Endothelial cell (in vitro differentiated cells): ENCODE measurements around the gene CDS2. TPM values are rescaled to one million over a fixed set of nuclear protein-coding genes. Genes with fewer than 3 reads are reported as not detected.

ENCODE experiments used
- DNase-seq: peaks from one replicate; pipeline ENCODE4 v3.0.0; 2021; ENCODE audit warnings: low spot score
- H3K27ac Mint-ChIP-seq: one replicate; pipeline ENCODE4 v1.8.0; 2021; ENCODE audit warnings: mixed read lengths, inconsistent platforms; ENCODE audit not compliant: unreplicated experiment
- H3K27me3 Mint-ChIP-seq: one replicate; pipeline ENCODE4 v1.8.0; 2021; ENCODE audit warnings: mild to moderate bottlenecking, moderate library complexity, mixed read lengths, inconsistent platforms; ENCODE audit not compliant: unreplicated experiment
- H3K36me3 Mint-ChIP-seq: one replicate; pipeline ENCODE4 v1.8.0; 2021; ENCODE audit warnings: mild to moderate bottlenecking, low read depth, mixed read lengths, inconsistent platforms; ENCODE audit not compliant: unreplicated experiment
- H3K4me1 Mint-ChIP-seq: one replicate; pipeline ENCODE4 v1.8.0; 2021; ENCODE audit warnings: mild to moderate bottlenecking, mixed read lengths, inconsistent platforms; ENCODE audit not compliant: unreplicated experiment
- H3K4me3 Mint-ChIP-seq: one replicate; pipeline ENCODE4 v1.8.0; 2021; ENCODE audit warnings: mild to moderate bottlenecking, mixed read lengths, inconsistent platforms; ENCODE audit not compliant: unreplicated experiment
- H3K9me3 Mint-ChIP-seq: one replicate; pipeline ENCODE4 v1.8.0; 2021; ENCODE audit warnings: mixed read lengths, inconsistent platforms; ENCODE audit not compliant: unreplicated experiment
- total RNA-seq: library from RNA; stranded (reverse); fragmentation: NEBNext Ultra II Directional; extraction: Animal tissue kit (Norgen Biotek cat#: 25700); gene quantifications from one replicate; pipeline ENCODE4 v1.2.1, GENCODE V29; 2021; ENCODE audit not compliant: unreplicated experiment
- TF ChIP-seq, protein P1 (sequence below): fragments of 200-600 bp; sonication (generic); IDR thresholded peaks from one replicate; pipeline ENCODE4 v1.5.0; 2021; ENCODE audit warnings: antibody characterized with exemption; ENCODE audit not compliant: unreplicated experiment

The CDS2 gene
- total RNA-seq, 1 donor from 2014 or later: 130 TPM

DNA sequence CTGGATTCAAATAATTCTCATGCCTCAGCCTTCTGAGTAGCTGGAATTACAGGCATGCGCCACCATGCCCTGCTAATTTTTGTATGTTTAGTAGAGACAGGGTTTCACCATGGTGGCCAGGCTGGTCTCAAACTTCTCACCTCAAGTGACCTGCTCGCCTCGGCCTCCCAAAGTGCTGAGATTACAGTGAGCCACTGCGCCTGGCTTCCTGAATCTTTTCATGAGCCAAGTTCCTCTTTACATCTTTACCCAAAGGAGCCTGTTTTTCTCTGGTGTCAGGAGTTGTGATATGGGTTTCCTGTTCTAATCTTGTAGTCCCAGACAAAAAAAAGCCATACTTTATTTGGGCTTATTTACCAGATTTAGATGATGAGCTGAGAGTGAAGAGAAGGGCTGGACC is 41.4 kb upstream of the CDS2 start:
- Mint-ChIP-seq H3K36me3 (no peaks in the 10 kb centered on the region), H3K4me3 (no peak overlapping the region), H3K9me3 (no peaks in the 10 kb centered on the region), H3K4me1 (peaks cover 19% of the 10 kb centered on the region), H3K27ac (peak overlapping the region; percentile 75), H3K27me3 (no peaks in the 10 kb centered on the region)
- TF ChIP-seq, protein P1, sequence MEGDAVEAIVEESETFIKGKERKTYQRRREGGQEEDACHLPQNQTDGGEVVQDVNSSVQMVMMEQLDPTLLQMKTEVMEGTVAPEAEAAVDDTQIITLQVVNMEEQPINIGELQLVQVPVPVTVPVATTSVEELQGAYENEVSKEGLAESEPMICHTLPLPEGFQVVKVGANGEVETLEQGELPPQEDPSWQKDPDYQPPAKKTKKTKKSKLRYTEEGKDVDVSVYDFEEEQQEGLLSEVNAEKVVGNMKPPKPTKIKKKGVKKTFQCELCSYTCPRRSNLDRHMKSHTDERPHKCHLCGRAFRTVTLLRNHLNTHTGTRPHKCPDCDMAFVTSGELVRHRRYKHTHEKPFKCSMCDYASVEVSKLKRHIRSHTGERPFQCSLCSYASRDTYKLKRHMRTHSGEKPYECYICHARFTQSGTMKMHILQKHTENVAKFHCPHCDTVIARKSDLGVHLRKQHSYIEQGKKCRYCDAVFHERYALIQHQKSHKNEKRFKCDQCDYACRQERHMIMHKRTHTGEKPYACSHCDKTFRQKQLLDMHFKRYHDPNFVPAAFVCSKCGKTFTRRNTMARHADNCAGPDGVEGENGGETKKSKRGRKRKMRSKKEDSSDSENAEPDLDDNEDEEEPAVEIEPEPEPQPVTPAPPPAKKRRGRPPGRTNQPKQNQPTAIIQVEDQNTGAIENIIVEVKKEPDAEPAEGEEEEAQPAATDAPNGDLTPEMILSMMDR: no peak
- DNase-seq: no peak

DNA sequence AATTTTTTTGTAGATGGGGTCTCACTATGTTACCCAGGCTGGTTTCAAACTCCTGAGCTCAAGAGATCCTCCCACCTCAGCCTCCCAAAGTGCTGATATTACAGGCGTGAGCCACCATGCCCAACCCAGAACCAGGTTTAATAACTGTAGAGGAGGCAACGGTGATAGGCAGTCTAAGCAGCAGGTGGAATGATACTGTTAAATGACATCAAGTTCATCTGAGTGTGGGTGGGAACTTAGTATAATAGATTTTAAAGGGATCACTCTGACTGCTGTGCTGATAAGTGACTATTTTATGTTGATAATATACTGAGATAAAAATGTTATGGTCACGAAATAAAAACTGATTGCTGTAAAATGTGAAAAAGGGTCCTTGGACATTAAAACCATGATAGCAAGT is 38.1 kb upstream of the CDS2 start:
- Mint-ChIP-seq H3K4me1 (peaks cover 26% of the 10 kb centered on the region), H3K9me3 (no peaks in the 10 kb centered on the region), H3K36me3 (peaks cover 4% of the 10 kb centered on the region), H3K27me3 (no peaks in the 10 kb centered on the region), H3K4me3 (no peak overlapping the region), H3K27ac (peak overlapping the region; percentile 99)
- no peak for DNase-seq
- TF ChIP-seq, protein P1: no peak

DNA sequence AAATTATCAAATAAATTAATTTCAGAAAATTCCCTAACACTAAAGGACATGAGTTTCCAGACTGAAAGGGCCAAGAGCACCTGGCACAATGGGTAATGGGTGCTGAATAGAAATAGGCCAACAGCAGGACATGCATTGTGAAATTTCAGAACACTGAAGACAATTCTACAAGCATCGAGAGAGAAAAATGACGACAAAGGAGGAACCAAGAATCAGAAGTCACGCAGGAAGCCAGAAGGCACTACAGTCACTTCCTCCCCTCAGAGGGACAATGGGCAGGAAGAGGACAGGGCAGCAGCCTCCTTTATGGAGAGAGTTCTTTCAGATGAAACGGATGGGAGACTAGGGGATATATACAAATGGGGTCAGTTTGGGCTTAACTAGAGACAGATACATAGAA is 36.6 kb upstream of the CDS2 start:
- Mint-ChIP-seq H3K9me3 (no peaks in the 10 kb centered on the region), H3K4me1 (peaks cover 25% of the 10 kb centered on the region), H3K27me3 (no peaks in the 10 kb centered on the region), H3K4me3 (peak overlapping the region; percentile 18), H3K36me3 (peaks cover 4% of the 10 kb centered on the region), H3K27ac (peak overlapping the region; percentile 99)
- DNase-seq: peak; percentile 37
- TF ChIP-seq, protein P1: no peak

DNA sequence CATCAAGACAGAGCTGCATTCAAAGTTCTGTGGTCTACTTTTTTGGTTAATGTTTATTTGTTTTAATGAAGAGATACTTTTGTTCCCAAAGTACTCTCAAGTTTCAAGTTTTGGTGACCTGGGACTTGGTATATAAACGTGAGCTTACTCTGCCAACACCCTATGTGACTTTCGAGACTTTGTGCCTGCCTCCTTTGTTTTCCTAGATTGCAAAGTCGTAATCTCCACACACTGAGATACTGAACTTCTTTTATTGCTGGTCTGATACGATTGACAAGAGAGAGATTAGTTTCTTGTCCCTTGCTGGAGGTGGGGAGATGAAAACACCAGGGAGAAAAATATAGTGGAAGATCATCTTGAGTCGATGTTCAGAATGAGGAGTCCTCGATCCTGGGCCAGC is 34.9 kb upstream of the CDS2 start:
- H3K27me3 Mint-ChIP-seq: no peaks in the 10 kb centered on the region
- H3K27ac Mint-ChIP-seq: peak overlapping the region; percentile 54

DNA sequence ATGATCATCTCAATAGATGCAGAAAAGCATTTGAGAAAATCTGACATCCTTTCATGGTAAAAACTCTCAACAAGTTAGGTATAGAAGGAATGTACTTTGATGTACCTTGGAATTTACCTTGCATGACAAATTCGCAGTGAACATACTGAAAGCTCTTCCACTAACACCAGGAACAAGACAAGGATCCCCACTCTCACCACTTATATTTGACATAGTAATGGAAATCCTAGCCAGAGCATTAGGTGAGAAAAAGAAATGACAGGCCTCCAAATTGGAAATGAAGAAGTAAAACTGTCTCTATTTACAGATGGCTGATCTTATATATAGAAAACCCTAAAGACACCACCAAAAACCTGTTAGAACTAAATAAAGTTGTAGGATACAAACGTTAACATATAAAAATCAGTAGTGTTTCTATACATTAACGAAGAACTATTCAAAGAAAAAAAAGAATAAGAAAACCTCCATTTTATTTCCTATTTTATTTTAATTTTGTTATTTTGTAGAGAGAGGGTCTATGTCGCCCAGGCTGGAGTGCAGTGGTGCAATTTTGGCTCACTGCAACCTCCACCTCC is 34.0 kb upstream of the CDS2 start:
- Mint-ChIP-seq H3K27ac (peak overlapping the region; percentile 15), H3K36me3 (peaks cover 4% of the 10 kb centered on the region), H3K9me3 (no peaks in the 10 kb centered on the region), H3K4me3 (no peak overlapping the region), H3K4me1 (peaks cover 18% of the 10 kb centered on the region), H3K27me3 (no peaks in the 10 kb centered on the region)
- DNase-seq: no peak
- TF ChIP-seq, protein P1: no peak

More for the DNA sequence above, 34.9 kb upstream of the CDS2 start:
- TF ChIP-seq, protein P1: no peak
- Mint-ChIP-seq H3K4me3 (no peak overlapping the region), H3K4me1 (peaks cover 21% of the 10 kb centered on the region), H3K9me3 (no peaks in the 10 kb centered on the region), H3K36me3 (peaks cover 4% of the 10 kb centered on the region)
- no peak for DNase-seq
